AG04449 (cell line): ENCODE results near the gene EDAR.
A peak's percentile ranks its signal among the peaks of the same experiment; 100 is the strongest.

Experiments
- CTCF ChIA-PET: fragments of 350-600 bp; formaldehyde crosslinking; extraction: SDS; loops from one replicate; lab custom pipeline; 2021; ENCODE audit warnings: antibody characterized with exemption; lab: Yijun Ruan, JAX
- POLR2A ChIA-PET: fragments of 400-600, 350-600 bp; formaldehyde crosslinking; extraction: SDS; loops from one replicate; lab custom pipeline; 2020; ENCODE audit warnings: antibody characterized with exemption, inconsistent platforms; lab: Yijun Ruan, JAX
- DNase-seq: peaks from one replicate; pipeline ENCODE4 v3.0.0-alpha.2; 2010; ENCODE audit warnings: low read depth, low spot score
- H3K4me3 ChIP-seq: 2 replicates; pipeline ENCODE4 v1.5.1; 2011; ENCODE audit warnings: low read depth, mild to moderate bottlenecking, control low read depth, low read length
- CTCF ChIP-seq: IDR thresholded peaks from one replicate; pipeline ENCODE4 v1.5.1; 2011; ENCODE audit warnings: mild to moderate bottlenecking, moderate library complexity, low read length, control low read depth, inconsistent platforms; ENCODE audit not compliant: insufficient read depth; ENCODE audit errors: missing control alignments

Gene EDAR

GRCh38 chr2:109020217-109020637 is 31.2 kb upstream of the EDAR start:
- ChIA-PET CTCF (interaction anchor here (1.0 to 1.3 kb wide), 2 partner anchors 9 to 93 kb away, joined by 3 read pairs; no protein-coding TSS in a partner anchor), POLR2A (no interaction called here)

DNA sequence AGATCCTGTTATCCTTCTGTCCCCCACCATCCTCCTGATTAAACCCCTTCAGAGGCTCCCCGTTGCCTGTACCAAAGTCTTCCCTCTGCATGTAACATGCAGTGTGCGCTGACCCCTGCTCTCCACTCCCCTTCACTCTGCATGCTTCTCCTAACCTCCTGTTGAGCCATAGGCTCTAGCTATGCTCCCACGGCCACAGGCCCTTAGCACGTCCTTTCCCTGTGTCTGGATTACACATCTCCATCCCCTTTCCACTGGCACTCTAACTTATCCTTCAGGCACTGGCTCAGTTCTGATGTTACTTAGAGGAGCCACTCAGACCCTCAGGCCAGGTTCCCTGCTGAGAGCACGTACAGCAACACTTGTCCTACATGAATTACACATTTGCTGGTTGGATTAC is 29.4 kb upstream of the EDAR start:
- POLR2A ChIA-PET: no interaction called here
- CTCF ChIA-PET: no interaction called here
- no peak overlapping the region for H3K4me3 ChIP-seq
- no peak for DNase-seq
- TF ChIP-seq CTCF: no peak

More at GRCh38 chr2:109020217-109020637, 31.2 kb upstream of the EDAR start:
- H3K4me3 ChIP-seq: no peak overlapping the region
- TF ChIP-seq CTCF: no peak
- DNase-seq: peak; percentile 3

DNA sequence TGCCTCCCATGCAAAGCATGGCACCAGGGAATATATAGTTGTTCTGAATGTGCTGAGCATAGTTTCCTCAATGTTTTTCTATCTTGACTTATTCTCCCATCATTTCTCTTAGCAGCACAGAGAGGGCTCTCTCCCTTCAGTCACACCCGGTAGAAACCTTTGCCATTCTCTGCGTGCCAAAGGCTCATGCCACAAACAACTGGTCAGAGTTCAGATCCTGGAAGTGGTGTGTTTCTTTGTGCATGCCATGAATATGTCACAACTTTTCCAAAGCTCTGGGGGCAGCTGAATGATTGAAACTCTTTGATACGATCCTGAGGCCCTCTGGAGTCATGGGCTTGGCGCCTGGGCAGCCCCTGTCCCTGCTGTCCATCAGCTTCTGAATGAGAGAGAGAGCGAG is 28.0 kb upstream of the EDAR start:
- POLR2A ChIA-PET: no interaction called here
- CTCF ChIA-PET: no interaction called here
- DNase-seq: no peak
- no peak for TF ChIP-seq CTCF
- H3K4me3 ChIP-seq: no peak overlapping the region

DNA sequence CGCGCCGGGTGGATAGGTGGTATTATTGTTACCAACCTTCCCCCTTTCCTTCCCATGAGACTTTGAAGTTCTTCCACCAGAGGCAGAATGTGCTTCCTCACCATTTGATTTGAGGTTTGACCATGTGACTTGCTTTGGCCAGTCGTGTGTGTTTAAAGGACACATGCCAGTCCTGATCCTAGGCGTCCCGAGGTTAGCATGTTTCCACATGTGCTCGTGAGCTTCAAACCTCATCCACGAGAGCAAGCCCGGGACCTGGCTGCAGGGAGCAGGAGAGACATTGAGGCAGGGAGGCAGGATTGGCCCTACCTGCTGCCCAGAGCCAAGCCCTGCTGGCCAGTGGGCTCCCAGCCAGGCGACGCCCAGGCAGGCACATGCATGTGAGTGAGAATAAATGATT is 27.4 kb upstream of the EDAR start:
- no peak overlapping the region for H3K4me3 ChIP-seq
- no peak for TF ChIP-seq CTCF
- ChIA-PET POLR2A (no interaction called here), CTCF (no interaction called here)
- no peak for DNase-seq

DNA sequence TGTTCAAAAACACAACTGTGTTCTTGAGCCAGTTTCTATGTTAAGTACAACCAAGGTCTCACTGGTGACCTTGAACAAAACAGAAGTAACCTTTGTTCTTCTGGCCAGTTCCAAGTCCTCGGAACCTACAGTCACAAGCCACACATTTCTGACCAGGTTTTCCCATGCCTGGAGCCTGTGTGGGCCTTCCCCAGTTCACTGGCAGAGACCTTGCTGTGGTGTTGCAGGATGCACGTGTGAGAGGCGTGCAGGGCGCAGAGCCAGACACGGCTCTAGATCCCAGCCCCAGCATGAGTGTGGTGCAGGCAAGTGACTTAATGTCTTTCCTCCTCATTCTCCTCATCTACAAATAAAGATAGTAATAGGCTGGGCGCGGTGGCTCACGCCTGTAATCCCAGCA is 25.5 kb upstream of the EDAR start:
- no peak for TF ChIP-seq CTCF
- ChIA-PET CTCF (interaction anchor here (1.2 kb wide), 1 partner anchor 16 kb away, joined by 3 read pairs; no protein-coding TSS in a partner anchor), POLR2A (no interaction called here)
- no peak for DNase-seq
- H3K4me3 ChIP-seq: no peak overlapping the region

DNA sequence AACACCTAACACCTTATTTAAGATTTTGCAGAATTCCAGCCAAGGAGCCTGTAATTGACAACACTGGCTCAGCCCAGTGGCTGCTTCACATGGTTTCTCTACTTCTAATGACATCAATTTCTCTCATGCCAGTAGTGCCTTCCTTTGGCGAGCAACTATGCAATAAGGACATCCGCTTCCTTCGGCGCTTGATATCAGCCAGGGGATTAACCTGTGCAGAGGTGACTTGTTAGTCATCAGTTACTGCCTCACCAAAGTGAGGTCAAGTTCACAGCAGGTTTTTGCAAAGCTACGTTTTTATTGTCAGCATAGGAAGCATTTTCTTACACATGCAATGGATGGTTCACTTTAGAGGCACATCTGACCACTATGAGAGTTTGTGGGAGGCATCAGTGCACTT is 24.0 kb upstream of the EDAR start:
- ChIA-PET CTCF (no interaction called here), POLR2A (no interaction called here)
- no peak for DNase-seq
- no peak for TF ChIP-seq CTCF
- no peak overlapping the region for H3K4me3 ChIP-seq
